Uterus (tissue), 2 donors: Measurements from ENCODE around the gene LRRC8C.

Experiments used
- CTCF ChIP-seq, 4 experiments: fragments of 200-600 bp in 2 of 4; fragments of 450-650 bp in 2 of 4; sonication (generic) in 2 of 4; IDR thresholded peaks; one replicate each; pipeline ENCODE4 v1.5.1; 2016 to 2019; ENCODE audit warnings: antibody characterized with exemption in 4 of 4, mild to moderate bottlenecking in 2 of 4, moderate library complexity in 1 of 4
- POLR2A ChIP-seq, 2 donors: fragments of 450-650 bp; IDR thresholded peaks; one replicate each; pipeline ENCODE4 v1.6.1; 2016; ENCODE audit warnings: antibody characterized with exemption in 2 of 2, mild to moderate bottlenecking in 1 of 2, moderate library complexity in 1 of 2

GRCh38 chr1:89755591-89755990 is 122.7 kb downstream of the LRRC8C start:
- TF ChIP-seq CTCF (IDR thresholded peaks at IDR 0.05) (no peak), POLR2A (IDR thresholded peaks at IDR 0.05) (no peak)
